Astrocyte (in vitro differentiated cells and primary cell): Measurements from ENCODE around the gene CCRL2. TPM values are rescaled to one million over a fixed set of nuclear protein-coding genes. Genes with fewer than 3 reads are reported as not detected.

ENCODE experiments used
- DNase-seq: peaks from one replicate; pipeline ENCODE4 v3.0.0-alpha.2; 2010; ENCODE audit warnings: low read depth
- FAIRE-seq: peaks from 2 replicates; lab custom pipeline; 2011; peaks lifted over from hg19 to GRCh38; lab: Jason Lieb, UNC
- H2AFZ ChIP-seq: 2 replicates; pipeline ENCODE4 v1.6.0; 2012; ENCODE audit warnings: low read depth, low read length, inconsistent platforms
- H3K27ac ChIP-seq: 2 replicates; pipeline ENCODE4 v1.5.1; 2011; ENCODE audit warnings: low read depth, low read length, inconsistent platforms
- H3K27me3 ChIP-seq: 2 replicates; pipeline ENCODE4 v1.6.0; 2011; ENCODE audit warnings: low read length, inconsistent platforms; ENCODE audit not compliant: insufficient read depth
- H3K36me3 ChIP-seq: 2 replicates; pipeline ENCODE4 v1.5.1; 2011; ENCODE audit warnings: low read length, inconsistent platforms; ENCODE audit not compliant: insufficient read depth
- H3K4me1 ChIP-seq: 2 replicates; pipeline ENCODE4 v1.5.1; 2011; ENCODE audit warnings: low read length, inconsistent platforms; ENCODE audit not compliant: insufficient read depth
- H3K4me2 ChIP-seq: 2 replicates; pipeline ENCODE4 v1.6.0; 2012; ENCODE audit warnings: low read length, inconsistent platforms
- H3K4me3 ChIP-seq: 2 replicates; pipeline ENCODE4 v1.5.1; 2011; ENCODE audit warnings: low read depth, mild to moderate bottlenecking, low read length, inconsistent platforms; ENCODE audit not compliant: insufficient read depth
- H3K79me2 ChIP-seq: 2 replicates; pipeline ENCODE4 v1.6.0; 2012; ENCODE audit warnings: mild to moderate bottlenecking, low read length, inconsistent platforms; ENCODE audit not compliant: insufficient read depth
- H3K9ac ChIP-seq: 2 replicates; pipeline ENCODE4 v1.6.0; 2012; ENCODE audit warnings: mild to moderate bottlenecking, low read length, inconsistent platforms
- H3K9me3 ChIP-seq: 2 replicates; pipeline ENCODE4 v1.5.1; 2012; ENCODE audit warnings: low read depth, mild to moderate bottlenecking, low read length, inconsistent platforms; ENCODE audit not compliant: insufficient read depth
- H4K20me1 ChIP-seq: 2 replicates; pipeline ENCODE4 v1.6.0; 2012; ENCODE audit warnings: low read length, inconsistent platforms; ENCODE audit not compliant: insufficient read depth
- H3K27ac Mint-ChIP-seq: one replicate; pipeline ENCODE4 v1.8.0; 2021; ENCODE audit warnings: mild to moderate bottlenecking, mixed read lengths; ENCODE audit not compliant: unreplicated experiment
- H3K27me3 Mint-ChIP-seq: one replicate; pipeline ENCODE4 v1.8.0; 2021; ENCODE audit warnings: low read depth, mixed read lengths; ENCODE audit not compliant: unreplicated experiment
- H3K36me3 Mint-ChIP-seq: one replicate; pipeline ENCODE4 v1.8.0; 2021; ENCODE audit warnings: low read depth, mixed read lengths; ENCODE audit not compliant: unreplicated experiment
- H3K4me1 Mint-ChIP-seq: one replicate; pipeline ENCODE4 v1.8.0; 2021; ENCODE audit warnings: low read depth, mixed read lengths; ENCODE audit not compliant: unreplicated experiment
- H3K4me3 Mint-ChIP-seq: one replicate; pipeline ENCODE4 v1.8.0; 2021; ENCODE audit warnings: mild to moderate bottlenecking, moderate library complexity, mixed read lengths; ENCODE audit not compliant: unreplicated experiment
- H3K9me3 Mint-ChIP-seq: one replicate; pipeline ENCODE4 v1.8.0; 2021; ENCODE audit warnings: mild to moderate bottlenecking, mixed read lengths; ENCODE audit not compliant: unreplicated experiment
- CTCF ChIP-seq: IDR thresholded peaks from 2 replicates; pipeline ENCODE4 v1.5.1; 2011; ENCODE audit warnings: low read depth, mild to moderate bottlenecking, inconsistent platforms, low read length, moderate library complexity; ENCODE audit not compliant: insufficient read depth
- EZH2 ChIP-seq: IDR thresholded peaks from 2 replicates; pipeline ENCODE4 v1.6.1; 2012; ENCODE audit warnings: mild to moderate bottlenecking, low read length, inconsistent platforms; ENCODE audit not compliant: insufficient read depth
- total RNA-seq: library from RNA; stranded (reverse); gene quantifications from 2 replicates; pipeline ENCODE4 v1.2.1, GENCODE V29; 2021

CCRL2 gene
- total RNA-seq, 1 donor from 2014 or later: not detected

DNA sequence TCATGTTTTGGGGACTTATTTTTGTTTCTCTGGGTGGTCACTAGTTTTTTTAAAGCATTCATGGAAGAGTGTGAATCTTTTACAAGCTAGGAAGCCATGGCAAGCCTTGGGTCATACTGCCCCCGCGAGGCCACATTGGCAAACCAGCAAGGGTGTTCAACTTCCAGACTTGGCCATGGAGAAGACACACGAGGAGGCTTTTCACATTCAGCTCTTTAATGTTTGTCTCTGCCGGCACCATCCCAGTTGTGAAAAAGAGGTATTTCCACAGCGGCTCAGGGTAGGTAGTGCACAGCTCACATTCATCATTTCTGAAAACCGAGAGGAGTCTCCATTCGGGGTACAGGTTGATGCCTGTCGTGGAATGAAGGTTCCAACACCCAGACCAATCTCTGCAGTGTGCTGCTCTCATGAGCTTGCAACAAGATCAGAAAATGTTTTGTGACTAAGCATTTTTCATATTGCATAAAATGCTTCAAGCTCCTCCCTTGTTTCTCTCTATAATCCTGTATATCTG, 28.6 kb upstream of the CCRL2 start:
- no peaks in the 10 kb centered on the region for H3K36me3 Mint-ChIP-seq
- H3K27me3 Mint-ChIP-seq: peaks cover 20% of the 10 kb centered on the region
- peaks cover 44% of the 10 kb centered on the region for H3K27me3 ChIP-seq
- H2AFZ ChIP-seq: no peak overlapping the region
- no peak overlapping the region for H3K27ac Mint-ChIP-seq
- H3K4me2 ChIP-seq: no peak overlapping the region
- no peaks in the 10 kb centered on the region for H3K36me3 ChIP-seq
- no peaks in the 10 kb centered on the region for H3K9me3 ChIP-seq
- H3K27ac ChIP-seq: no peak overlapping the region
- no peak overlapping the region for H3K4me3 ChIP-seq
- no peak for TF ChIP-seq EZH2
- peak; percentile 69 for TF ChIP-seq CTCF
- H3K4me1 ChIP-seq: no peaks in the 10 kb centered on the region
- peak; percentile 17 for DNase-seq
- H4K20me1 ChIP-seq: no peaks in the 10 kb centered on the region
- no peak overlapping the region for H3K9ac ChIP-seq
- H3K4me1 Mint-ChIP-seq: peaks cover 4% of the 10 kb centered on the region
- H3K4me3 Mint-ChIP-seq: no peak overlapping the region
- FAIRE-seq: no peak
- H3K79me2 ChIP-seq: no peaks in the 10 kb centered on the region
- H3K9me3 Mint-ChIP-seq: no peaks in the 10 kb centered on the region

DNA sequence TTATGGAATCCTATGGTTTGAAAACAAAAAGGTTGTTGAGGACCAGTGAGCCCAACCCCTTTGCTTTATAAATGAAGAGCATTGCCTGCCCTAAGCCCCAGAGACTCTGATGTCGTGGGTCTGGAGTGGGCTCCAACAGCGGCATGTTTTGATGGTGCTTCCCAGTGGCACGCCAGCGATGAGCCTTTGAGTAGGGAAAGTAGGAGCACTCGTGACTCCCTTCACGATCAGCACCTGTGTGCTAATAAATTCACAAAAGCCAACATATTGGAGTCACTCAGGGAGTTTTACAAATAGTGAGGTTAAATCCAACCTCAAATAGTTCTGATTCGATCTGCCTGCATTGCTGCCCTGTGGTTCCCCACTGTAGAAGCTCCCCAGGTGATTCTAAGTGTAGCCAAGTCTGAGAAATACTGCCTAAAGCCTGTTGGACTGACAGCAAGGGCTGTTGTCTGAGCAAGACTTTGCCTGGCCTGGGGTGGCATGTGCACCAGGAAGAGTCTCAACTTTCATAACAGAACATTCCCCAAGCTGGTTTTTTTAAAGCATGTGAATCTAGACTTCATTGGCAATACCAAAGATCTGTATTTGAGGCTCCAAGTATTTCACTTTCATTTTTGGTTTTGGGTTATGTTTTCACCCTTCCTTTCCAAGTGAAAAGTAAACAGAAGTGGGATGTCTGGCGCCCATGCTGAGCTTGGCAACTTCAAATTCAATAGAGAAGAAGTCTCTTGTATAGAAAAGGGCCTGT, 26.4 kb upstream of the CCRL2 start:
- DNase-seq: no peak
- Histone ChIP-seq H3K9ac (no peak overlapping the region), H3K79me2 (no peaks in the 10 kb centered on the region), H3K4me2 (no peak overlapping the region), H3K27ac (no peak overlapping the region), H3K36me3 (no peaks in the 10 kb centered on the region), H3K4me3 (no peak overlapping the region), H3K4me1 (no peaks in the 10 kb centered on the region), H2AFZ (no peak overlapping the region), H3K27me3 (peaks cover 29% of the 10 kb centered on the region), H3K9me3 (no peaks in the 10 kb centered on the region), H4K20me1 (no peaks in the 10 kb centered on the region)
- no peak for FAIRE-seq
- Mint-ChIP-seq H3K4me3 (no peak overlapping the region), H3K27ac (no peak overlapping the region), H3K9me3 (no peaks in the 10 kb centered on the region), H3K36me3 (no peaks in the 10 kb centered on the region), H3K27me3 (peaks cover 6% of the 10 kb centered on the region), H3K4me1 (peaks cover 10% of the 10 kb centered on the region)
- TF ChIP-seq CTCF (no peak), EZH2 (no peak)

GRCh38 chr3:46381625-46382024, 25.4 kb upstream of the CCRL2 start:
- Histone ChIP-seq H2AFZ (no peak overlapping the region), H3K4me2 (no peak overlapping the region), H3K27ac (no peak overlapping the region), H3K27me3 (peaks cover 21% of the 10 kb centered on the region), H4K20me1 (no peaks in the 10 kb centered on the region), H3K9me3 (no peaks in the 10 kb centered on the region), H3K36me3 (no peaks in the 10 kb centered on the region), H3K9ac (no peak overlapping the region), H3K79me2 (no peaks in the 10 kb centered on the region), H3K4me1 (no peaks in the 10 kb centered on the region), H3K4me3 (no peak overlapping the region)
- Mint-ChIP-seq H3K4me1 (peaks cover 17% of the 10 kb centered on the region), H3K27ac (no peak overlapping the region), H3K36me3 (no peaks in the 10 kb centered on the region), H3K4me3 (no peak overlapping the region), H3K27me3 (peaks cover 6% of the 10 kb centered on the region), H3K9me3 (no peaks in the 10 kb centered on the region)
- TF ChIP-seq CTCF: no peak
- no peak for TF ChIP-seq EZH2
- FAIRE-seq (no peak), DNase-seq (no peak)
